ENCODE results near the gene NR4A2.
"Not testable (repeated sequence)": the region's sequence is repeated elsewhere in the genome, so short reads cannot be mapped to it uniquely, and the experiment has no call there.

Gene NR4A2

DNA sequence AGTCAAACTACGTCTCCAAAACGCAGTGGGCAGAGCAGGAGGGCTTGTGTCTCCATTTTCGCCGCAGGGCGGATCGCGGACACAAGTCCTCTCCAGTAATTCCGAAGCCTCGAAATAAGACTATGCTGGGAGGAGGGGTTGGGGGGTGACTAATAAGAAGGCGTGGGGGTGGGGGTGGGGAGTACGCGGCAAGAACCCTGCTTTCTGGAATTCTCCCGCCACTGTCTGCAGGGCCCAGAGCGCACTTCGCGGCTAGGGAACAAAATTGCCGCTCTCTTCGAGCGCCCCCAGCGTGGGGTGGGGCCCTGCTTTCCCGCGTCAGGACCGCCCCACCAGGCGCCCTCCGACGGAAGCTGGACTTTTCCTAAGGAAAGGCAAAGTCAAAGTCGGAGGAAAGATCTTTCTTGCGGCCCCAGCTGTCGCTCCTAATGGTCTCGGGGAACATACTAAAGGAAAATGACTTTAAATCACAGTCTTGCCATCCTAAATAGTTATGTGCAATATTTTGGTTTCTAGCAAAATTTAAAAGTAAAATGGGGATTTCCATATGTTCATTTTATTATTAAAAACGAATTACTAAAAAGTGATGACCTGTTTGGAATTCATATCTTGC lies 11.9 kb downstream of the NR4A2 start:
- DNase-seq = no peak

DNA sequence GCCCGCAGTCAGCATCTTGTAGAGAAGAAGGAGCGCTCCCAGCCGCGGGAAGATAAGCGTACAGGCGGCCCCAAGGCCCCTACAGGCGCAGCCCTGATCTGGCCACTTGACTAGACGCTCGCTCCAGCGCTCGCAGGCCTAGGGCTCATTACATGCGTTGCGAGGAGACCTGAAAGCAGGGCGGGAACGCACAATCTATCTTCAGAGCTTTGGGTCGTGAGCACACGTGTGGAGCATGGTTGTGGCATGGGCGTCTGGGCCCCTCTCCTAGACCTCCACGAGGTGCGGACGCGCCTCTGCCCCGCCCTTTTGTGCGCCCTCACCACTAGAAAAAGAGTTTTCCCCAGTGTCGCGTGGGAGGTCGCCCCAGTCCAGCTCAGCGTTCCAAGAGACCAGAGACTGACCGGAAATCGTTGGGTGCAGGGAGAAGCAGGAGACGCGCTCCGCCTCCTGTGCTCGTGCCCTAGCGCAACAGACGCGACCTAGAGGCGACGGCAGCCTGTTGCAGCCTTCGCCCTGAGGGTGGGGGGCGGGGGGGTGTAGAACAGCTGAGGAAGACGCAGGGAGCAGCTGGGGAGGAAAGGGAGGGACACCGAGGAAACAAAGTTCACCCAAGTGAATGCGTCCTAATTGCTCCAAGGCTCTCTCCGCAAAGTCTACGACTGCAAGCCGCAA lies 12.6 kb downstream of the NR4A2 start:
- DNase-seq = no peak

- no peak for DNase-seq
Observed at GRCh38 chr2:156317631-156318030, 14.9 kb downstream of the NR4A2 start.

GRCh38 chr2:156311976-156312375 lies 20.5 kb downstream of the NR4A2 start:
- DNase-seq = no peak

DNA sequence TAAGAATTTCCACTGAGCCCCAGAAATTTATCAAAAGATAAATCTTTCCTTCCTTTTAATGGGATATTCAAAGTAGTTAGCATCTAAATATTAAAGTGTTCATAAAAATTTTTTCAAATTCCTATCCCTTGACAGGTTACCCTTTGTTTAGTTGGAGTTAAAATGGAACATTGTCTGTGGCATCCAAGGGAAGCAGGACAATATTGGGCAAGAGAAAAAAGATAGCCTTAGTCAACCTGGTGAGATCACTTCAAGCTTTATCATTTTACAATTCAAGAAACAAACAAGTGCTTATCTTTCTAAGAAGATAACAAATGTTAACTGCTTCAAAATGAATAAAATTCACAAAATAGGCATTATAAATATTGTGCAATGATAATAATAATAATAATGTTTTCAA lies 21.7 kb downstream of the NR4A2 start:
- no peak for DNase-seq

DNA sequence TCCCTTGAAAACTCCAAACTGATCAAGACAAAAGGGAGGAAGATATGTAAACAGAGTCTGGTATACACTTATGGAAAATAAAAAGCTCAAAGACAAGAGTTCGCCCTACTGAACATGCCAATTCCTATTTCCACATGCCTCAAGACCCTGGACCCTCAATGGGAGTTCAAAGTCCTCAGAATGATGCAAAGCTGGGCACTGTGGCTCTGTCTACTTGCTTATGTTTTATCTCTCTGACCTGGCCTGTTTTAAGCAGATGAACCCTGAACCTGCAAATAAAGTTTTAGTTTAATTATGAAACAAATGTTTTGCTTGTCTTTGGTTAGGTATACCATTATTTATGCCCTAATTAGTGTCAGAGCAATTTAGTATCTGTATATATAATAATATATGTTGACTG lies 22.6 kb downstream of the NR4A2 start:
- no peak for DNase-seq

DNA sequence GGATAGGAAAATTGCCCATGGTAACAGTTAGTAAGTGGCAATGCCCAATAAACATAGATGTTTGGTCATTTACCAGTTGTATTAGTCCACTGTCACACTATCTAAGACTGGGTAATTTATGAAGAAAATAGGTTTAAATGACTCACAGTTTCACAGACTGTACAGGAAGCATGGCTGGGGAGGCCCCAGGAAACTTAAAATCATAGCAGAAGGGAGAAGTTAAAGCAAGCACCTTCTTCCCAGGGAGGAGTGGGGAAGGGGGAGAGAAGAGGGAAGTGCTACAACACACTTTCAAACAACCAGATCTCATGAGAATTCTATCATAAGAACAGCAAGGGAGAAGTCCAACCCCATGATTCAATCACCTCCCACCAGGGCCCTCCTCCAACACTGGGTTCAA lies 23.4 kb downstream of the NR4A2 start:
- DNase-seq = no peak

DNA sequence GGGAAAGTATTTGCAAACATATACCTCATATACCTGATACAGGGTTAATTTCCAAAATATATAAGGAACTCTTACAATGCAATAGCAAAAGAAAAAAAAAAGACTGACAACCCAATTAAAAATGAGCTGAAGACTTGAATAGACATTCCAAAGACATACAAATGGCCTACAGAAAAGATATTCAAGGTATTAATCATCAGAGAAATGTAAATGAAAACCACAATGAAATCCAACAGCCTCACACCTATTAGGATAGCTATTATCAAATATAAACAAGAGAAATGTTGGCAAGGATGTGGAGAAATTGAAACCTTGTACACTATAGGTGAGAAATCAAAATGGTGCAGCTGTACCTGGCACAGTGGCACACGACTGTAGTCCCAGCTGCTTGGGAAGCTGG lies 25.7 kb downstream of the NR4A2 start:
- DNase-seq = no peak

GRCh38 chr2:156305121-156305520 lies 27.4 kb downstream of the NR4A2 start:
- DNase-seq = no peak

- DNase-seq = no peak
Observed at GRCh38 chr2:156300337-156300736, 32.2 kb downstream of the NR4A2 start.

DNA sequence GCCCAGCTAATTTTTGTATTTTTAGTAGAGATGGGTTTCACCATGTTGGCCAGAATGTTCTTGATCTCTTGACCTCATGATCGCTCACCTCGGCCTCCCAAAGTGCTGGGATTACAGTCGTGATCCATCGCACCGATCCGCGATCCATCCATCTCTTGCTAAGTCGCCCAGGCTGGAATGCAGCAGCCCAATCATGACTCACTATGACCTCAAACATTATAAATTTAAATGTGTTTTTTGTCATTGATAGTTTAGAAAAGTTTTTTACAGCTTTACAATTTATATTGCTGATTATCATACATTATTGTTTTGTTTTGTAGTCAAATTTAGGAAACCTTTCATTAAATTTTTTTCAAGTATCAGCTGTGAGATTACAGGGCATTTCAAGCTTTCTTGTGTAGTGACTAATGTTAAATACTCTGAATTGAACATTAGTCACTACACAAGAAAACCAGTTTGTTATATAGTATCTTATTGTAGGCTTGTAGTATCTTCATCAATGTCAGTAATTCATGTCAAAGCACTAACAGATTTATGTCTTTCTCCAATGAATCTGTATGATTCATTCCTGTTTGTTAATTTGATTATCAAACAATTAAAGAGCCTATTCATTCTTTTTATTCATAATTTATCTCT lies 37.5 kb downstream of the NR4A2 start:
- DNase-seq = no peak

DNA sequence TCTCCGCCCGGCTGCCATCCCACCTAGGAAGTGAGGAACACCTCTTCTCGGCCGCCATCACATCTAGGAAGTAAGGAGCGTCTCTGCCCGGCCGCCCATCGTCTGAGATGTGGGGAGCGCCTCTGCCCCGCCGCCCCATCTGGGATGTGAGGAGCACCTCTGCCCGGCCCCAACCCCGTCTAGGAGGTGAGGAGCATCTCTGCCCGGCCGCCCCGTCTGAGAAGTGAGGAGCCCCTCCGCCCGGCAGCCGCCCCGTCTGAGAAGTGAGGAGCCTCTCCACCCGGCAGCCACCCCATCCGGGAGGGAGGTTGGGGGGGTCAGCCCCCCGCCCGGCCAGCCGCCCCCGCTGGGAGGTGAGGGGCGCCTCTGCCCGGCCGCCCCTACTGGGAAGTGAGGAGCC lies 39.1 kb downstream of the NR4A2 start:
- DNase-seq = not testable (repeated sequence)

- no peak for DNase-seq
Observed at GRCh38 chr2:156279446-156280150, 52.9 kb downstream of the NR4A2 start.

All from NCI-H1048 (cell line).